Stimulated activated CD8-positive, alpha-beta memory T cell treated with anti-CD3 and anti-CD28 coated beads, Interleukin-15, amount 100 ng/mL, for 4 hours (primary cell): Measurements from ENCODE around the gene ZDHHC14.
"Not testable (repeated sequence)": the region's sequence is repeated elsewhere in the genome, so short reads cannot be mapped to it uniquely, and the experiment has no call there.

Experiments
- DNase-seq, 2 donors: peaks; one replicate each; pipeline ENCODE4 v3.0.0-alpha.2; 2020; ENCODE audit warnings: low read depth in 2 of 2

ZDHHC14 gene

GRCh38 chr6:157569543-157569942 is 188.6 kb downstream of the ZDHHC14 start:
- no peak for DNase-seq

GRCh38 chr6:157570104-157570503 is 189.1 kb downstream of the ZDHHC14 start:
- no peak for DNase-seq

GRCh38 chr6:157570752-157571151 is 189.8 kb downstream of the ZDHHC14 start:
- DNase-seq = no peak

- no peak for DNase-seq
Measured at GRCh38 chr6:157571269-157571668, 190.3 kb downstream of the ZDHHC14 start.

GRCh38 chr6:157571950-157572349 is 191.0 kb downstream of the ZDHHC14 start:
- DNase-seq = no peak

- DNase-seq = no peak
Measured at GRCh38 chr6:157574851-157575424, 193.9 kb downstream of the ZDHHC14 start.

GRCh38 chr6:157575436-157576145 is 194.6 kb downstream of the ZDHHC14 start:
- no peak for DNase-seq

- DNase-seq = not testable (repeated sequence)
Measured at GRCh38 chr6:157576991-157577390, 196.0 kb downstream of the ZDHHC14 start.

- not testable (repeated sequence) for DNase-seq
Measured at GRCh38 chr6:157578527-157578926, 197.5 kb downstream of the ZDHHC14 start.

GRCh38 chr6:157579467-157580031 is 198.6 kb downstream of the ZDHHC14 start:
- no peak for DNase-seq

GRCh38 chr6:157584036-157584435 is 203.0 kb downstream of the ZDHHC14 start:
- DNase-seq = no peak

GRCh38 chr6:157585274-157586087 is 204.5 kb downstream of the ZDHHC14 start:
- DNase-seq = no peak

GRCh38 chr6:157586088-157586414 is 205.1 kb downstream of the ZDHHC14 start:
- no peak for DNase-seq

- DNase-seq = no peak
Measured at GRCh38 chr6:157586476-157587126, 205.6 kb downstream of the ZDHHC14 start.

GRCh38 chr6:157587127-157587926 is 206.3 kb downstream of the ZDHHC14 start:
- no peak for DNase-seq

- DNase-seq = not testable (repeated sequence)
Measured at GRCh38 chr6:157590654-157591053, 209.7 kb downstream of the ZDHHC14 start.

GRCh38 chr6:157592541-157592940 is 211.6 kb downstream of the ZDHHC14 start:
- DNase-seq = no peak

GRCh38 chr6:157592980-157593379 is 212.0 kb downstream of the ZDHHC14 start:
- no peak for DNase-seq

- DNase-seq = no peak
Measured at GRCh38 chr6:157593596-157593995, 212.6 kb downstream of the ZDHHC14 start.

GRCh38 chr6:157594292-157594691 is 213.3 kb downstream of the ZDHHC14 start:
- DNase-seq = no peak

- DNase-seq = no peak
Measured at GRCh38 chr6:157595768-157596167, 214.8 kb downstream of the ZDHHC14 start.
